GM19324 (cell line): ENCODE results near the gene GPR35.

Experiments used
- ATAC-seq: cut with Tn5 transposase; IDR thresholded peaks from one replicate; pipeline ENCODE4 v1.9.1; 2021; ENCODE audit warnings: mild to moderate bottlenecking, moderate library complexity; ENCODE audit not compliant: unreplicated experiment, low FRiP score

The GPR35 gene

GRCh38 chr2:240624950-240625621, at the start of gene GPR35:
Gene GPR35, plus strand, starts transcription at chr2:240625480. Its CDS starts 4,473 bp downstream, at chr2:240629953.
- no peak for ATAC-seq

- no peak for ATAC-seq
Measured at GRCh38 chr2:240576036-240576435, 49.2 kb upstream of the GPR35 start.

GRCh38 chr2:240576436-240577205, 48.7 kb upstream of the GPR35 start:
- ATAC-seq: no peak

- ATAC-seq: no peak
Measured at GRCh38 chr2:240577281-240578109, 47.8 kb upstream of the GPR35 start.

GRCh38 chr2:240578110-240578450, 47.2 kb upstream of the GPR35 start:
- no peak for ATAC-seq

GRCh38 chr2:240578488-240578887, 46.8 kb upstream of the GPR35 start:
- ATAC-seq: no peak

GRCh38 chr2:240579071-240579762, 46.1 kb upstream of the GPR35 start:
- no peak for ATAC-seq

- ATAC-seq: peak; percentile 35
Measured at GRCh38 chr2:240579771-240580614, 45.3 kb upstream of the GPR35 start.

GRCh38 chr2:240581811-240582210, 43.5 kb upstream of the GPR35 start:
- no peak for ATAC-seq

GRCh38 chr2:240582781-240583180, 42.5 kb upstream of the GPR35 start:
- ATAC-seq: no peak

GRCh38 chr2:240583774-240584173, 41.5 kb upstream of the GPR35 start:
- no peak for ATAC-seq

- peak; percentile 43 for ATAC-seq
Measured at GRCh38 chr2:240584486-240585031, 40.7 kb upstream of the GPR35 start.

- ATAC-seq: no peak
Measured at GRCh38 chr2:240585101-240585500, 40.2 kb upstream of the GPR35 start.

GRCh38 chr2:240585681-240586197, 39.5 kb upstream of the GPR35 start:
- no peak for ATAC-seq

- peak; percentile 77 for ATAC-seq
Measured at GRCh38 chr2:240586198-240586918, 38.9 kb upstream of the GPR35 start, which contains the start of gene CAPN10. Gene CAPN10, plus strand, starts transcription at chr2:240586734. Its CDS starts 178 bp downstream, at chr2:240586912.

- ATAC-seq: peak; percentile 15
Measured at GRCh38 chr2:240586919-240587800, 38.1 kb upstream of the GPR35 start.

GRCh38 chr2:240588006-240588655, 37.1 kb upstream of the GPR35 start:
- no peak for ATAC-seq
